SK-N-SH (cell line): Measurements from ENCODE around the gene SLC22A7. TPM values are rescaled to one million over a fixed set of nuclear protein-coding genes. Genes with fewer than 3 reads are reported as not detected.

Experiments used
- CTCF ChIA-PET: fragments of 300-600, 350-600 bp; formaldehyde crosslinking; extraction: SDS; loops from one replicate; lab custom pipeline; 2021; lab: Yijun Ruan, JAX
- POLR2A ChIA-PET: fragments of 350-600 bp; sonication (Branson Sonifier 250); formaldehyde crosslinking; extraction: SDS; loops from one replicate; lab custom pipeline; 2020; ENCODE audit warnings: antibody characterized with exemption, inconsistent platforms; lab: Yijun Ruan, JAX
- DNase-seq: peaks from one replicate; pipeline ENCODE4 v3.0.0; 2012
- H2AFZ ChIP-seq: fragments of 200-600 bp; sonication (generic); 2 replicates; pipeline ENCODE4 v1.8.1; 2016; ENCODE audit warnings: antibody characterized with exemption, mild to moderate bottlenecking, low read depth
- H3F3A ChIP-seq: fragments of 200-600 bp; sonication (generic); replicated peaks from 2 replicates; pipeline ENCODE3; 2016; ENCODE audit warnings: antibody characterized with exemption, mild to moderate bottlenecking; ENCODE audit not compliant: insufficient read depth
- H3K27ac ChIP-seq, 2 experiments: fragments of 200-500 bp in 1 of 2; fragments of 200-600 bp in 1 of 2; sonication (Bioruptor generic) in 1 of 2; sonication (generic), shearing (Covaris generic) in 1 of 2; 2 replicates each; pipeline versions ENCODE4 v1.5.1 to v1.6.1; 2014 to 2016; ENCODE audit warnings: low read depth in 2 of 2, inconsistent platforms in 1 of 2, low read length in 1 of 2, mild to moderate bottlenecking in 1 of 2, mixed read lengths in 1 of 2
- H3K27me3 ChIP-seq: fragments of 200-600 bp; sonication (generic), shearing (Covaris generic); 2 replicates; pipeline ENCODE4 v1.6.1; 2016; ENCODE audit warnings: mixed run types; ENCODE audit not compliant: insufficient read depth
- H3K36me3 ChIP-seq, 2 experiments: fragments of 200-500 bp in 1 of 2; fragments of 200-600 bp in 1 of 2; sonication (Bioruptor generic) in 1 of 2; sonication (generic) in 1 of 2; replicated peaks in 1 of 2; 2 replicates each; pipeline versions ENCODE3 to v1.5.1; 2014 to 2016; ENCODE audit warnings: low read length in 1 of 2, mild to moderate bottlenecking in 1 of 2; ENCODE audit not compliant: insufficient read depth in 2 of 2, control insufficient read depth in 1 of 2
- H3K4me1 ChIP-seq, 2 experiments: fragments of 200-500 bp in 1 of 2; fragments of 200-600 bp in 1 of 2; sonication (Bioruptor generic) in 1 of 2; sonication (generic), shearing (Covaris generic) in 1 of 2; 2 replicates each; pipeline versions ENCODE4 v1.5.1 to v1.6.1; 2014 to 2016; ENCODE audit warnings: low read depth in 1 of 2, low read length in 1 of 2, mixed run types in 1 of 2; ENCODE audit not compliant: insufficient read depth in 2 of 2, control insufficient read depth in 1 of 2
- H3K4me2 ChIP-seq: fragments of 200-600 bp; sonication (generic), shearing (Covaris generic); 2 replicates; pipeline ENCODE4 v1.6.1; 2017; ENCODE audit warnings: mixed run types
- H3K4me3 ChIP-seq, 2 experiments: fragments of 200-500 bp in 1 of 2; fragments of 200-600 bp in 1 of 2; sonication (Bioruptor generic) in 1 of 2; sonication (generic), shearing (Covaris generic) in 1 of 2; 2 replicates each; pipeline versions ENCODE4 v1.5.1 to v1.8.1; 2014 to 2016; ENCODE audit warnings: low read depth in 2 of 2, inconsistent platforms in 1 of 2, low read length in 1 of 2, mild to moderate bottlenecking in 1 of 2, mixed read lengths in 1 of 2, moderate library complexity in 1 of 2
- H3K79me2 ChIP-seq: fragments of 200-600 bp; sonication (generic); 2 replicates; pipeline ENCODE4 v1.8.1; 2017; ENCODE audit warnings: mild to moderate bottlenecking; ENCODE audit not compliant: insufficient read depth
- H3K9ac ChIP-seq: fragments of 200-600 bp; sonication (generic); 2 replicates; pipeline ENCODE4 v1.6.1; 2017; ENCODE audit warnings: mixed run types
- H3K9me2 ChIP-seq: fragments of 200-600 bp; sonication (generic); 2 replicates; pipeline ENCODE4 v1.6.1; 2017; ENCODE audit warnings: mixed run types
- H3K9me3 ChIP-seq: fragments of 200-600 bp; sonication (generic); 2 replicates; pipeline ENCODE4 v1.6.1; 2017; ENCODE audit warnings: mixed run types, mild to moderate bottlenecking, moderate library complexity
- H4K20me1 ChIP-seq: fragments of 200-600 bp; sonication (generic); 2 replicates; pipeline ENCODE4 v1.6.1; 2017; ENCODE audit warnings: mild to moderate bottlenecking, mixed run types; ENCODE audit not compliant: insufficient read depth
- ELF1 ChIP-seq: IDR thresholded peaks from 2 replicates; pipeline ENCODE4 v1.4.0; 2012
- EZH2phosphoT487 ChIP-seq: fragments of 200-600 bp; sonication (generic); IDR thresholded peaks from 2 replicates; pipeline ENCODE4 v1.6.1; 2017; ENCODE audit warnings: low read depth, mixed run types, mild to moderate bottlenecking, antibody characterized with exemption, moderate library complexity, borderline replicate concordance
- FOSL2 ChIP-seq: IDR thresholded peaks from 2 replicates; pipeline ENCODE4 v1.4.0; 2012; ENCODE audit warnings: low read depth, mild to moderate bottlenecking, moderate library complexity, borderline replicate concordance
- FOXJ3 ChIP-seq: sonication (generic); formaldehyde crosslinking; IDR thresholded peaks from 2 replicates; pipeline ENCODE4 v1.5.1; 2020; ENCODE audit warnings: mild to moderate bottlenecking, missing genetic modification reagents
- FOXM1 ChIP-seq: IDR thresholded peaks from 2 replicates; pipeline ENCODE4 v1.4.0; 2012; ENCODE audit warnings: low read depth, mild to moderate bottlenecking
- GABPA ChIP-seq: IDR thresholded peaks from 2 replicates; pipeline ENCODE4 v1.4.0; 2012; ENCODE audit warnings: low read depth, mild to moderate bottlenecking
- JUND ChIP-seq: IDR thresholded peaks from 2 replicates; pipeline ENCODE4 v1.4.0; 2012
- MEF2A ChIP-seq: IDR thresholded peaks from 2 replicates; pipeline ENCODE4 v1.4.0; 2012; ENCODE audit warnings: low read depth, borderline replicate concordance
- NFIC ChIP-seq: IDR thresholded peaks from 2 replicates; pipeline ENCODE4 v1.4.0; 2012; ENCODE audit warnings: borderline replicate concordance
- NRF1 ChIP-seq: IDR thresholded peaks from 2 replicates; pipeline ENCODE4 v1.6.1; 2012; ENCODE audit warnings: low read depth, mild to moderate bottlenecking, low read length
- RCOR1 ChIP-seq: fragments of 150-350 bp; IDR thresholded peaks from 2 replicates; pipeline ENCODE4 v1.6.1; 2017; ENCODE audit warnings: antibody characterized with exemption, low read length
- RXRA ChIP-seq: IDR thresholded peaks from 2 replicates; pipeline ENCODE4 v1.4.0; 2012; ENCODE audit warnings: low read depth, mild to moderate bottlenecking, borderline replicate concordance
- SIN3A ChIP-seq: IDR thresholded peaks from 2 replicates; pipeline ENCODE4 v1.6.1; 2012; ENCODE audit warnings: low read depth, mild to moderate bottlenecking, low read length, moderate library complexity, borderline replicate concordance
- TAF1 ChIP-seq: IDR thresholded peaks from 2 replicates; pipeline ENCODE4 v1.6.1; 2012; ENCODE audit warnings: low read depth, mild to moderate bottlenecking, low read length, moderate library complexity, borderline replicate concordance
- WGBS: methylation state at CpG from one replicate; pipeline ENCODE4 v1.1.6; 2017; ENCODE audit warnings: low lambda C conversion rate; 5-methylcytosine and 5-hydroxymethylcytosine counted together
- polyA plus RNA-seq, 3 experiments: library from polyadenylated mRNA; depleted of rRNA; stranded (reverse); fragments of >200 nt; gene quantifications; 2 replicates each; pipeline ENCODE4 v1.2.3, GENCODE V29; 2012
- TF ChIP-seq, protein P1 (sequence below): IDR thresholded peaks from 2 replicates; pipeline ENCODE4 v1.4.0; 2012; ENCODE audit warnings: low read depth, borderline replicate concordance
- TF ChIP-seq, protein P2 (sequence below): IDR thresholded peaks from 2 replicates; pipeline ENCODE4 v1.6.1; 2012; ENCODE audit warnings: mild to moderate bottlenecking, low read depth, low read length, moderate library complexity
- TF ChIP-seq, protein P3 (sequence below): IDR thresholded peaks from 2 replicates; pipeline ENCODE4; 2012

SLC22A7 gene
- polyA plus RNA-seq, 1 of the 3 experiments (the other 2 are of a cell fraction), result not detected

DNA sequence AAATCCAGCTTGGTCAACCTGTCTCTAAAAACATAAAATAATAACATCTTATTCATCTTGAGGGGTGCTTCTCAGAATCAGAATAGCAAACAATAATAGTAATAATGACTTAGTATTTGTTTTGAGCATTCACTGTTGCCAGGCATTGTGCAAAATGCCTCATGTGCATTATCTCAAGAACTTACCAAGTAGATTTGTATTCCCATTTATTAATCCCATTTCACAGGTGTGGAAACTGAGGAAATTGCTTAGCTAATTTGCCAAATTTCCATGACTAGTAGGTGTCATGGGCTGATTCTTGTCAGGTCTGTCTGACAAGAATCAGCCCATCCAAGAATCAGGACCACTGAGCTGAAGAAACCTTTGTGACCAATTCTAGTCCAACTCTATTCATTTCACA is 49.3 kb upstream of the SLC22A7 start (continued):
- no peak for TF ChIP-seq FOSL2
- no peak for TF ChIP-seq JUND

DNA sequence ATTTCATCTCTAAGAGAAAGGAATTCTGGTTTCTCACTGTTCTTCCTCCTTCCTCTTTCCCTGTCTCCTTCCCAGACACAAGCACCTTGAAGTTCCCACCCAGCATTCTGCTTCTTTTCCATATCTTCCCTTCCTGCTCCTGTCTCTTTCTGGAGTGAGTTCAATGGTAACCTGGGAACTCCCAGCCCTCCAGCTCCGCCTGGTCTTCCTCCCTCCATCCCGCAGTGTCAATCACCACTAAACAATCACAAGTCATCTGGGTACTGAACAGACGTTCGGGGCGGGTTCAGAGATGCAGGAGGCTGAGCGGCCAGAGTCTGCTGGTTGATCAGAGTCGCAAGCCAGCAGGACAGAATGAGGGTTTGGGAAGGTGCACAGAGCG is 47.1 kb upstream of the SLC22A7 start:
- no peaks in the 10 kb centered on the region for H3K27me3 ChIP-seq
- H3K9me3 ChIP-seq, result no peaks in the 10 kb centered on the region
- 77% methylated on average over 8 of the region's 8 CpGs for WGBS
- no peaks in the 10 kb centered on the region for H3F3A ChIP-seq
- H3K9me2 ChIP-seq, result no peaks in the 10 kb centered on the region
- no peaks in the 10 kb centered on the region for H3K79me2 ChIP-seq
- TF ChIP-seq, protein P1, sequence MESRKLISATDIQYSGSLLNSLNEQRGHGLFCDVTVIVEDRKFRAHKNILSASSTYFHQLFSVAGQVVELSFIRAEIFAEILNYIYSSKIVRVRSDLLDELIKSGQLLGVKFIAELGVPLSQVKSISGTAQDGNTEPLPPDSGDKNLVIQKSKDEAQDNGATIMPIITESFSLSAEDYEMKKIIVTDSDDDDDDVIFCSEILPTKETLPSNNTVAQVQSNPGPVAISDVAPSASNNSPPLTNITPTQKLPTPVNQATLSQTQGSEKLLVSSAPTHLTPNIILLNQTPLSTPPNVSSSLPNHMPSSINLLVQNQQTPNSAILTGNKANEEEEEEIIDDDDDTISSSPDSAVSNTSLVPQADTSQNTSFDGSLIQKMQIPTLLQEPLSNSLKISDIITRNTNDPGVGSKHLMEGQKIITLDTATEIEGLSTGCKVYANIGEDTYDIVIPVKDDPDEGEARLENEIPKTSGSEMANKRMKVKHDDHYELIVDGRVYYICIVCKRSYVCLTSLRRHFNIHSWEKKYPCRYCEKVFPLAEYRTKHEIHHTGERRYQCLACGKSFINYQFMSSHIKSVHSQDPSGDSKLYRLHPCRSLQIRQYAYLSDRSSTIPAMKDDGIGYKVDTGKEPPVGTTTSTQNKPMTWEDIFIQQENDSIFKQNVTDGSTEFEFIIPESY, result no peak
- no peak for TF ChIP-seq MEF2A
- TF ChIP-seq TAF1, result no peak
- TF ChIP-seq, all 33 proteins: peak for 0
- Histone ChIP-seq H3K36me3 (no peaks in the 10 kb centered on the region), H3K4me3 (no peak overlapping the region), H4K20me1 (no peaks in the 10 kb centered on the region), H3K9ac (no peak overlapping the region), H3K4me1 (peaks cover 0 to 18% of the 10 kb centered on the region in 2 experiments; a peak in 1 of 4 replicates), H3K4me2 (no peak overlapping the region), H3K27ac (no peak overlapping the region), H2AFZ (no peak overlapping the region)
- DNase-seq, result no peak
- CTCF ChIA-PET, result interaction anchor here (2.9 kb wide), 1 partner anchor 22 kb away, joined by 15 read pairs; the partner anchor contains the start of gene DNPH1
- POLR2A ChIA-PET, result no interaction called here

DNA sequence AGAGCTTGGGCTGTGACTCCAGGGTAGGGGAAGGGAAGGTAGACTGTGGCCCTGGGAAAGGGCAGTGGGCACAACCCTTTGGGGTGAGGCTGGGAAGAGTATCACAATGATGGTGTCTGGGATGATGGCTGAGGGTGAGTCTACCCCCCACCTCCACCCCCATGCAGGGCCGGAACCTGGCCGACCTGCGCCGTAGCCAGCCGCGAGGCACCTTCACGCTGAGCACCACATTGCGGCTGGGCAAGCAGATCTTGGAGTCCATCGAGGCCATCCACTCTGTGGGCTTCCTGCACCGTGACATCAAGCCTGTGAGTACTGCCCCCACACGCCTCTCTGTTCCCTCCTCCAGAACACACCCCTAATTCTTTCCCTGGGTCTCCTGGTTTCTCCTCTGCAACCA is 44.7 kb upstream of the SLC22A7 start:
- no peak for DNase-seq
- Histone ChIP-seq H3K4me3 (no peak overlapping the region), H3K9me2 (no peaks in the 10 kb centered on the region), H3K9me3 (no peaks in the 10 kb centered on the region), H3F3A (no peaks in the 10 kb centered on the region), H3K36me3 (no peaks in the 10 kb centered on the region), H3K27ac (no peak overlapping the region), H3K4me2 (no peak overlapping the region), H2AFZ (no peak overlapping the region), H3K4me1 (no peaks in the 10 kb centered on the region), H3K79me2 (no peaks in the 10 kb centered on the region), H3K9ac (no peak overlapping the region), H4K20me1 (no peaks in the 10 kb centered on the region), H3K27me3 (no peaks in the 10 kb centered on the region)
- no peak for TF ChIP-seq NFIC
- no peak for TF ChIP-seq FOXM1
- TF ChIP-seq TAF1, result no peak
- TF ChIP-seq ELF1, result no peak
- no peak for TF ChIP-seq EZH2phosphoT487
- no peak for TF ChIP-seq FOXJ3
- no peak for TF ChIP-seq FOSL2
- no peak for TF ChIP-seq NRF1
- TF ChIP-seq, protein P2, sequence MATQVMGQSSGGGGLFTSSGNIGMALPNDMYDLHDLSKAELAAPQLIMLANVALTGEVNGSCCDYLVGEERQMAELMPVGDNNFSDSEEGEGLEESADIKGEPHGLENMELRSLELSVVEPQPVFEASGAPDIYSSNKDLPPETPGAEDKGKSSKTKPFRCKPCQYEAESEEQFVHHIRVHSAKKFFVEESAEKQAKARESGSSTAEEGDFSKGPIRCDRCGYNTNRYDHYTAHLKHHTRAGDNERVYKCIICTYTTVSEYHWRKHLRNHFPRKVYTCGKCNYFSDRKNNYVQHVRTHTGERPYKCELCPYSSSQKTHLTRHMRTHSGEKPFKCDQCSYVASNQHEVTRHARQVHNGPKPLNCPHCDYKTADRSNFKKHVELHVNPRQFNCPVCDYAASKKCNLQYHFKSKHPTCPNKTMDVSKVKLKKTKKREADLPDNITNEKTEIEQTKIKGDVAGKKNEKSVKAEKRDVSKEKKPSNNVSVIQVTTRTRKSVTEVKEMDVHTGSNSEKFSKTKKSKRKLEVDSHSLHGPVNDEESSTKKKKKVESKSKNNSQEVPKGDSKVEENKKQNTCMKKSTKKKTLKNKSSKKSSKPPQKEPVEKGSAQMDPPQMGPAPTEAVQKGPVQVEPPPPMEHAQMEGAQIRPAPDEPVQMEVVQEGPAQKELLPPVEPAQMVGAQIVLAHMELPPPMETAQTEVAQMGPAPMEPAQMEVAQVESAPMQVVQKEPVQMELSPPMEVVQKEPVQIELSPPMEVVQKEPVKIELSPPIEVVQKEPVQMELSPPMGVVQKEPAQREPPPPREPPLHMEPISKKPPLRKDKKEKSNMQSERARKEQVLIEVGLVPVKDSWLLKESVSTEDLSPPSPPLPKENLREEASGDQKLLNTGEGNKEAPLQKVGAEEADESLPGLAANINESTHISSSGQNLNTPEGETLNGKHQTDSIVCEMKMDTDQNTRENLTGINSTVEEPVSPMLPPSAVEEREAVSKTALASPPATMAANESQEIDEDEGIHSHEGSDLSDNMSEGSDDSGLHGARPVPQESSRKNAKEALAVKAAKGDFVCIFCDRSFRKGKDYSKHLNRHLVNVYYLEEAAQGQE, result no peak
- TF ChIP-seq RXRA, result no peak
- no peak for TF ChIP-seq JUND
- TF ChIP-seq SIN3A, result no peak
- no peak for TF ChIP-seq GABPA
- TF ChIP-seq, protein P3, sequence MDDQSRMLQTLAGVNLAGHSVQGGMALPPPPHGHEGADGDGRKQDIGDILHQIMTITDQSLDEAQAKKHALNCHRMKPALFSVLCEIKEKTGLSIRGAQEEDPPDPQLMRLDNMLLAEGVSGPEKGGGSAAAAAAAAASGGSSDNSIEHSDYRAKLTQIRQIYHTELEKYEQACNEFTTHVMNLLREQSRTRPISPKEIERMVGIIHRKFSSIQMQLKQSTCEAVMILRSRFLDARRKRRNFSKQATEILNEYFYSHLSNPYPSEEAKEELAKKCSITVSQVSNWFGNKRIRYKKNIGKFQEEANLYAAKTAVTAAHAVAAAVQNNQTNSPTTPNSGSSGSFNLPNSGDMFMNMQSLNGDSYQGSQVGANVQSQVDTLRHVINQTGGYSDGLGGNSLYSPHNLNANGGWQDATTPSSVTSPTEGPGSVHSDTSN, result no peak
- no peak for TF ChIP-seq RCOR1
- 94% methylated on average over 4 of the region's 11 CpGs for WGBS
- ChIA-PET CTCF (interaction anchor here (2.9 kb wide), 1 partner anchor 24 kb away, joined by 15 read pairs; the partner anchor contains the start of gene DNPH1), POLR2A (no interaction called here)
